GM18861 (cell line): ENCODE results near the gene ERC1.
"Not testable (repeated sequence)": the region's sequence is repeated elsewhere in the genome, so short reads cannot be mapped to it uniquely, and the experiment has no call there.

ENCODE experiments used
- ATAC-seq: cut with Tn5 transposase; IDR thresholded peaks from one replicate; pipeline ENCODE4 v1.9.1; 2021; ENCODE audit not compliant: unreplicated experiment

ERC1 gene

GRCh38 chr12:1213618-1214205 lies 222.7 kb downstream of the ERC1 start:
- no peak for ATAC-seq

- ATAC-seq: no peak
These were observed 225.5 kb downstream of the ERC1 start for GRCh38 chr12:1216560-1216959.

GRCh38 chr12:1217191-1217949 lies 226.3 kb downstream of the ERC1 start:
- no peak for ATAC-seq

- ATAC-seq: no peak
These were observed 227.3 kb downstream of the ERC1 start for GRCh38 chr12:1218369-1218768.

GRCh38 chr12:1220127-1221092 lies 229.4 kb downstream of the ERC1 start:
- ATAC-seq: no peak

- ATAC-seq: no peak
These were observed 232.0 kb downstream of the ERC1 start for GRCh38 chr12:1222858-1223639.

- ATAC-seq: no peak
These were observed 235.9 kb downstream of the ERC1 start for GRCh38 chr12:1226951-1227350.

- no peak for ATAC-seq
These were observed 243.1 kb downstream of the ERC1 start for GRCh38 chr12:1234073-1234472.

GRCh38 chr12:1246637-1247036 lies 255.6 kb downstream of the ERC1 start:
- ATAC-seq: no peak

GRCh38 chr12:1250641-1251040 lies 259.6 kb downstream of the ERC1 start:
- no peak for ATAC-seq

GRCh38 chr12:1252758-1253157 lies 261.7 kb downstream of the ERC1 start:
- no peak for ATAC-seq

GRCh38 chr12:1255125-1255524 lies 264.1 kb downstream of the ERC1 start:
- ATAC-seq: not testable (repeated sequence)

GRCh38 chr12:1255854-1256253 lies 264.8 kb downstream of the ERC1 start:
- not testable (repeated sequence) for ATAC-seq

- no peak for ATAC-seq
These were observed 265.3 kb downstream of the ERC1 start for GRCh38 chr12:1256285-1256684.

GRCh38 chr12:1256991-1257390 lies 266.0 kb downstream of the ERC1 start:
- ATAC-seq: no peak

- ATAC-seq: no peak
These were observed 271.0 kb downstream of the ERC1 start for GRCh38 chr12:1262011-1262410.

- no peak for ATAC-seq
These were observed 276.2 kb downstream of the ERC1 start for GRCh38 chr12:1267243-1267642.

- ATAC-seq: no peak
These were observed 281.1 kb downstream of the ERC1 start for GRCh38 chr12:1272142-1272541.

- ATAC-seq: no peak
These were observed 282.0 kb downstream of the ERC1 start for GRCh38 chr12:1273051-1273450.

- no peak for ATAC-seq
These were observed 286.9 kb downstream of the ERC1 start for GRCh38 chr12:1277905-1278304.

GRCh38 chr12:1279050-1279449 lies 288.0 kb downstream of the ERC1 start:
- no peak for ATAC-seq
